Measurements from ENCODE around the gene TNFAIP2.

Gene TNFAIP2

GRCh38 chr14:103158688-103159087 is 35.4 kb downstream of the TNFAIP2 start:
- TF ChIP-seq CREB5 (CRISPR knock-in tag; IDR thresholded peaks at IDR 0.05; ENCODE audit: low read depth): no peak
- no peak for TF ChIP-seq PATZ1 (CRISPR knock-in tag; IDR thresholded peaks at IDR 0.05; ENCODE audit: borderline replicate concordance)
- TF ChIP-seq CSRNP3 (CRISPR knock-in tag; IDR thresholded peaks at IDR 0.05): no peak
- no peak for TF ChIP-seq SNAI2 (CRISPR knock-in tag; IDR thresholded peaks at IDR 0.05)
- no peak for TF ChIP-seq ZC3H10 (CRISPR knock-in tag; IDR thresholded peaks at IDR 0.05)
- TF ChIP-seq TOX (CRISPR knock-in tag; IDR thresholded peaks at IDR 0.05; ENCODE audit: borderline replicate concordance): no peak
- no peak for TF ChIP-seq ESRRG (CRISPR knock-in tag; IDR thresholded peaks at IDR 0.05)
- no peak for TF ChIP-seq BACH2 (CRISPR knock-in tag; IDR thresholded peaks at IDR 0.05; ENCODE audit: borderline replicate concordance)
- ATAC-seq: no peak

- no peak for TF ChIP-seq TOX (CRISPR knock-in tag; IDR thresholded peaks at IDR 0.05; ENCODE audit: borderline replicate concordance)
- TF ChIP-seq CSRNP3 (CRISPR knock-in tag; IDR thresholded peaks at IDR 0.05): no peak
- TF ChIP-seq ZFP3 (CRISPR knock-in tag; IDR thresholded peaks at IDR 0.05): no peak
- no peak for TF ChIP-seq ESRRG (CRISPR knock-in tag; IDR thresholded peaks at IDR 0.05)
- no peak for TF ChIP-seq ZC3H10 (CRISPR knock-in tag; IDR thresholded peaks at IDR 0.05)
- no peak for TF ChIP-seq RARB (CRISPR knock-in tag; IDR thresholded peaks at IDR 0.05)
- no peak for TF ChIP-seq GLIS3 (CRISPR knock-in tag; IDR thresholded peaks at IDR 0.05)
- no peak for TF ChIP-seq ZFP30 (CRISPR knock-in tag; IDR thresholded peaks at IDR 0.05)
- TF ChIP-seq POU6F1 (CRISPR knock-in tag; IDR thresholded peaks at IDR 0.05; ENCODE audit: borderline replicate concordance, low read depth): no peak
- no peak for TF ChIP-seq SNAI2 (CRISPR knock-in tag; IDR thresholded peaks at IDR 0.05)
- no peak for TF ChIP-seq BACH2 (CRISPR knock-in tag; IDR thresholded peaks at IDR 0.05; ENCODE audit: borderline replicate concordance)
- TF ChIP-seq PPARA (CRISPR knock-in tag; IDR thresholded peaks at IDR 0.05; ENCODE audit: borderline replicate concordance): no peak
- TF ChIP-seq ARNTL (CRISPR knock-in tag; IDR thresholded peaks at IDR 0.05; ENCODE audit: borderline replicate concordance, low read depth): no peak
- TF ChIP-seq TCF4 (CRISPR knock-in tag; IDR thresholded peaks at IDR 0.05; ENCODE audit: borderline replicate concordance): no peak
- no peak for TF ChIP-seq ZNF8 (CRISPR knock-in tag; IDR thresholded peaks at IDR 0.05)
- TF ChIP-seq ISL1 (CRISPR knock-in tag; IDR thresholded peaks at IDR 0.05): no peak
- ATAC-seq: no peak
These were observed 37.2 kb downstream of the TNFAIP2 start for GRCh38 chr14:103160321-103161053.

- no peak for ATAC-seq
These were observed 37.8 kb downstream of the TNFAIP2 start for GRCh38 chr14:103161054-103161397.

More at GRCh38 chr14:103161054-103161397, 37.8 kb downstream of the TNFAIP2 start:
- no peak for TF ChIP-seq ZNF8 (CRISPR knock-in tag; IDR thresholded peaks at IDR 0.05)
- no peak for TF ChIP-seq CSRNP3 (CRISPR knock-in tag; IDR thresholded peaks at IDR 0.05)
- TF ChIP-seq ESRRG (CRISPR knock-in tag; IDR thresholded peaks at IDR 0.05): no peak
- no peak for TF ChIP-seq OSR1 (CRISPR knock-in tag; IDR thresholded peaks at IDR 0.05)
- TF ChIP-seq POU6F1 (CRISPR knock-in tag; IDR thresholded peaks at IDR 0.05; ENCODE audit: borderline replicate concordance, low read depth): no peak
- no peak for TF ChIP-seq ZNF565 (CRISPR knock-in tag; conservative IDR thresholded peaks at IDR 0.05; ENCODE audit: low read depth)
- no peak for TF ChIP-seq TCF4 (CRISPR knock-in tag; IDR thresholded peaks at IDR 0.05; ENCODE audit: borderline replicate concordance)
- no peak for TF ChIP-seq TOX (CRISPR knock-in tag; IDR thresholded peaks at IDR 0.05; ENCODE audit: borderline replicate concordance)
- TF ChIP-seq CREB5 (CRISPR knock-in tag; IDR thresholded peaks at IDR 0.05; ENCODE audit: low read depth): no peak
- no peak for TF ChIP-seq GLIS3 (CRISPR knock-in tag; IDR thresholded peaks at IDR 0.05)
- TF ChIP-seq ZC3H10 (CRISPR knock-in tag; IDR thresholded peaks at IDR 0.05): no peak
- no peak for TF ChIP-seq ISL1 (CRISPR knock-in tag; IDR thresholded peaks at IDR 0.05)
- TF ChIP-seq ARNTL (CRISPR knock-in tag; IDR thresholded peaks at IDR 0.05; ENCODE audit: borderline replicate concordance, low read depth): no peak
- TF ChIP-seq PPARA (CRISPR knock-in tag; IDR thresholded peaks at IDR 0.05; ENCODE audit: borderline replicate concordance): no peak
- TF ChIP-seq CSDC2 (CRISPR knock-in tag; IDR thresholded peaks at IDR 0.05): no peak
- TF ChIP-seq BACH2 (CRISPR knock-in tag; IDR thresholded peaks at IDR 0.05; ENCODE audit: borderline replicate concordance): no peak
- TF ChIP-seq SNAI2 (CRISPR knock-in tag; IDR thresholded peaks at IDR 0.05): no peak

All from SK-N-SH treated with all-trans-retinoic acid at 6 μM for 48 hours (cell line).